Measurements from ENCODE around the gene CLPX. TPM values are rescaled to one million over a fixed set of nuclear protein-coding genes. Genes with fewer than 3 reads are reported as not detected.
A peak's percentile ranks its signal among the peaks of the same experiment; 100 is the strongest.

The CLPX gene
- total RNA-seq, 2 donors from 2014 or later, result 60.5 to 62.7 TPM

DNA sequence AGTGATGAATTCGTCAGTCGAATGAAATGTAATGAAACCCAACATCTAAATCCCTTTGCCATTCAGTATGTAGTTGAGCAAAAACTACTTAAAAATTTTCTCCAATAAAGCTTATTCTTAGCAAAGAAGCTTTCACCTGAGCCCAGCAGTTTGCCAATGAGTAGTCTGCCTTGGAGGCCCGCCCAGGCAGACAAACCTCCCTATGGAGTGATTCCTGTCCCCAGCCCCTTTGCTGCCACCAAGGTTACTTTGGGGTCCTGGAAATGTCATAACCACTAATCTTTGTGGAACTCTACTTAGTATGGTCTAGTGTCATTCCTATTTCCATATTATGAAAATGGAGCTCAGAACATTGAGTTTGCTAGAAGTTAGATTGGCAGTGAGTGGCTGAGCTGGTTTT is 82.2 kb downstream of the CLPX start:
- Mint-ChIP-seq H3K27me3 (ENCODE audit: insufficient read depth) (peaks cover 3% of the 10 kb centered on the region), H3K27ac (no peak overlapping the region), H3K36me3 (ENCODE audit: low read depth) (peaks cover 28% of the 10 kb centered on the region), H3K4me1 (peaks cover 4% of the 10 kb centered on the region), H3K4me3 (peak overlapping the region; percentile 50), H3K9me3 (no peaks in the 10 kb centered on the region)
- peaks cover 40% of the 10 kb centered on the region for H3K36me3 ChIP-seq (ENCODE audit: control insufficient read depth, insufficient read depth, low read length)
- no peak overlapping the region for H3K9ac ChIP-seq (ENCODE audit: extremely low read depth, low read length, poor library complexity, severe bottlenecking)
- peak; percentile 36 for DNase-seq
- 92 to 100% methylated on average over 3 of the region's 3 CpGs for WGBS, 2 experiments (ENCODE audit: insufficient coverage in 1 of 2, insufficient read length in 1 of 2)
- no peaks in the 10 kb centered on the region for H3K4me1 ChIP-seq (ENCODE audit: control insufficient read depth, insufficient read depth, low read length)
- H3K4me3 ChIP-seq (ENCODE audit: low read length), result no peak overlapping the region
- no peak overlapping the region for H3K27ac ChIP-seq (ENCODE audit: low read depth, low read length)
- H3K9me3 ChIP-seq (ENCODE audit: control insufficient read depth, low read length), result no peaks in the 10 kb centered on the region
- TF ChIP-seq CTCF (conservative IDR thresholded peaks at IDR 0.05), result no peak
- H3K27me3 ChIP-seq (ENCODE audit: control insufficient read depth, insufficient read depth, low read length, poor library complexity, severe bottlenecking), result no peaks in the 10 kb centered on the region

DNA sequence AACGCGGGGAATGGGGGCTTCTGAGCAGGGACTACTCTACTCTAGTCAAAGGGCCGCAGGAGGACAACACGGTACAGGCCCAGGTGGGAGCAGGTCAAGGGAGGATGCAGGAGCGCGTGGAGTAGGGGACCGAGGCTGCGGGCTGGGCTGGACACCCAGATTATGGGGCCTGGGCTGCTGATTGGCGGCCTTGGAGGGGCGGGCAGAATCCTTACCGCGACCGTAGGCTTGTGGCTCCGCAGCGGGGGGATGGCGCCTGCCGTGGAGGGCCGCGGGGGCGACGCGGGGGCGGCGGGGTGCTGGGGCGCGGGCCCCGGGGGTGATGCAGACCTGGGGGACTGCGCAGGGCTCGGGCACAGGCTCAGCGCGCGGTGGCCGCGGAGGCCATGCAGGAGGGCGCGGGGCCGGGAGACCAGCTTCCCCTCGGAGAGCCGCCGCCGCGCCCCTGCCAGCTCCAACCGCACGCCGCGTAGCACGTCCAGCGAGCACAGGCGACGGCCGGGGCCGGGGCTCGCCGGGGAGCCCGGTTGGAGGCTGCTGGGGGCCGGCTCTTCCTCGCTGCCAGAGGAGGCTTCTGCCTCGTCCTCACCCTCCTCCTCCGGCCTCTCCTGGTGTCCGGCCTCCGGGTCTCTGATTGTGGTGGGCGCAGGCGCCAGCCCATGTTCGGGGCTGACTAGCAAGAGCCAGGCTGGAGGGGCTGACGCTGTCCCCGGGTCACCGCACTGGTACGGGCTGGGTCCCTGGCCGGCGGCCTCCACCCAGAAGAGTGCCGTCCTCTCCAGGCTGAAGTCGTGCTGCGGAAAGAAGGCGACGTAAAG is 83.0 kb downstream of the CLPX start:
- H3K27me3 Mint-ChIP-seq (ENCODE audit: insufficient read depth), result peaks cover 3% of the 10 kb centered on the region
- 68 to 71% methylated on average over 24 to 75 of the region's 75 CpGs for WGBS, 2 experiments (ENCODE audit: insufficient coverage in 1 of 2, insufficient read length in 1 of 2)
- peaks cover 40% of the 10 kb centered on the region for H3K36me3 ChIP-seq (ENCODE audit: control insufficient read depth, insufficient read depth, low read length)
- H3K9ac ChIP-seq (ENCODE audit: extremely low read depth, low read length, poor library complexity, severe bottlenecking), result no peak overlapping the region
- peaks cover 4% of the 10 kb centered on the region for H3K4me1 Mint-ChIP-seq
- peak overlapping the region; percentile 50 for H3K4me3 Mint-ChIP-seq
- H3K4me1 ChIP-seq (ENCODE audit: control insufficient read depth, insufficient read depth, low read length), result no peaks in the 10 kb centered on the region
- no peaks in the 10 kb centered on the region for H3K27me3 ChIP-seq (ENCODE audit: control insufficient read depth, insufficient read depth, low read length, poor library complexity, severe bottlenecking)
- H3K36me3 Mint-ChIP-seq (ENCODE audit: low read depth), result peaks cover 29% of the 10 kb centered on the region
- no peak overlapping the region for H3K4me3 ChIP-seq (ENCODE audit: low read length)
- TF ChIP-seq CTCF (conservative IDR thresholded peaks at IDR 0.05), result peak; percentile 24
- DNase-seq, result peak; percentile 87
- H3K9me3 Mint-ChIP-seq, result no peaks in the 10 kb centered on the region
- no peaks in the 10 kb centered on the region for H3K9me3 ChIP-seq (ENCODE audit: control insufficient read depth, low read length)
- peak overlapping the region; percentile 84 for H3K27ac Mint-ChIP-seq
- H3K27ac ChIP-seq (ENCODE audit: low read depth, low read length), result no peak overlapping the region

DNA sequence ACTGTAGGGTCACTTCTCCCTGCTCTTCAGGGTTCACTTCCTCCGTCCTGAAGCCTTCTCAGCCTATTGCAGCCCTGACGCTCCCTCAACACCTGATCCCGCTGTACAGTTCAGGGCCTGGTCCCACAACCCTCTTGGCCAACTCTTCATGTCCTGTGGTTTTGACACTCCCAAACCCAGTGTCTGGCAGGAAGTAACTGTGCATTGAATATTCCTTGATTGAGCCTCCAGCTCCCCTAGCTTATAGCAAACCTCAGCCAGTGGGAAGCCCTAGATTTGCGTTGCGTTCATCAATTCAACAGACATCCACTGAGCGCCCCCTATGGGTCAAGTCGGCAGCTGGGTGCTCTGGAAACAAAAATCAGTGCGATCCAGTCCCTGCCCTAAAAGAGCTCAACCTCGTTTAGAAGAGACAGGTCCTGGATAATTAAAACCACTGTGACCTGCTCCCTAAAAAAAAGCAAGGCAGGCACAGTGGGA is 83.7 kb downstream of the CLPX start:
- TF ChIP-seq CTCF (conservative IDR thresholded peaks at IDR 0.05), result peak; percentile 97
- 41 to 44% methylated on average over 9 of the region's 9 CpGs for WGBS, 2 experiments (ENCODE audit: insufficient coverage in 1 of 2, insufficient read length in 1 of 2)
- Histone ChIP-seq H3K4me3 (ENCODE audit: low read length) (no peak overlapping the region), H3K36me3 (ENCODE audit: control insufficient read depth, insufficient read depth, low read length) (peaks cover 40% of the 10 kb centered on the region), H3K9ac (ENCODE audit: extremely low read depth, low read length, poor library complexity, severe bottlenecking) (no peak overlapping the region), H3K27ac (ENCODE audit: low read depth, low read length) (no peak overlapping the region), H3K4me1 (ENCODE audit: control insufficient read depth, insufficient read depth, low read length) (no peaks in the 10 kb centered on the region), H3K9me3 (ENCODE audit: control insufficient read depth, low read length) (no peaks in the 10 kb centered on the region), H3K27me3 (ENCODE audit: control insufficient read depth, insufficient read depth, low read length, poor library complexity, severe bottlenecking) (no peaks in the 10 kb centered on the region)
- Mint-ChIP-seq H3K9me3 (no peaks in the 10 kb centered on the region), H3K4me1 (peaks cover 4% of the 10 kb centered on the region), H3K4me3 (peak overlapping the region; percentile 50), H3K27ac (peak overlapping the region; percentile 84), H3K27me3 (ENCODE audit: insufficient read depth) (peaks cover 3% of the 10 kb centered on the region), H3K36me3 (ENCODE audit: low read depth) (peaks cover 29% of the 10 kb centered on the region)
- peak; percentile 96 for DNase-seq
